ENCODE measurements around the gene DUSP23.

DUSP23 gene

DNA sequence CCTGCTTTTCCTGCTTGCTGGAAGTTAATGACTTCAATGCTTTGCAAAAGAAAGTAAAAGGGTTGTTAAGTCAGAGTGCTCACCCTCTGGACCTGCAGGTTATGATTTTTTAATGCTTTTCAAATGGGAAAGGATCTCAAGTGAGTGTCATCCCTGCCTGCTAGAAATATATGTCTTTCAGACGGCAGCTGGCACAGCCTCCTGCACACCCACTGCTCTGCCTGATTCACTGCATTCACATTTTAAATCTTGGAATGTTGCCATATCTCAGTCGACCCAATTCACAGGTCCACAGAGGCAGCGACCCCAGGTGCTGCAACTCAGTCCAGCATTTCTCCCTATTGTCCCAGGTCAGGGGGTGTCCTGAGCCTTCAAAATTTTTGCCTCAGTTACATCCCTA is 10.7 kb downstream of the DUSP23 start:
- Histone ChIP-seq H3K4me2 (ENCODE audit: low read length) (no peak overlapping the region), H3K4me3 (ENCODE audit: low read depth, low read length, poor library complexity, severe bottlenecking) (no peak overlapping the region), H3F3A (ENCODE audit: insufficient read depth, low read length) (no peaks in the 10 kb centered on the region), H3K9me2 (ENCODE audit: low read depth, low read length) (no peaks in the 10 kb centered on the region), H4K20me1 (ENCODE audit: insufficient read depth, low read length) (no peaks in the 10 kb centered on the region), H3K27ac (ENCODE audit: low read depth, low read length, poor library complexity, severe bottlenecking) (no peak overlapping the region), H3K9ac (ENCODE audit: low read length) (no peak overlapping the region), H3K27me3 (ENCODE audit: insufficient read depth, low read length) (no peaks in the 10 kb centered on the region), H3K9me3 (ENCODE audit: low read length) (no peaks in the 10 kb centered on the region), H3K79me2 (ENCODE audit: insufficient read depth, low read length) (no peaks in the 10 kb centered on the region), H3K4me1 (ENCODE audit: insufficient read depth, low read length, severe bottlenecking) (no peaks in the 10 kb centered on the region), H2AFZ (ENCODE audit: low read length) (no peak overlapping the region), H3K36me3 (ENCODE audit: insufficient read depth, low read length) (no peaks in the 10 kb centered on the region)
- no peak for TF ChIP-seq EZH2 (IDR thresholded peaks at IDR 0.05; ENCODE audit: borderline replicate concordance, low read length)
- TF ChIP-seq, protein P1, sequence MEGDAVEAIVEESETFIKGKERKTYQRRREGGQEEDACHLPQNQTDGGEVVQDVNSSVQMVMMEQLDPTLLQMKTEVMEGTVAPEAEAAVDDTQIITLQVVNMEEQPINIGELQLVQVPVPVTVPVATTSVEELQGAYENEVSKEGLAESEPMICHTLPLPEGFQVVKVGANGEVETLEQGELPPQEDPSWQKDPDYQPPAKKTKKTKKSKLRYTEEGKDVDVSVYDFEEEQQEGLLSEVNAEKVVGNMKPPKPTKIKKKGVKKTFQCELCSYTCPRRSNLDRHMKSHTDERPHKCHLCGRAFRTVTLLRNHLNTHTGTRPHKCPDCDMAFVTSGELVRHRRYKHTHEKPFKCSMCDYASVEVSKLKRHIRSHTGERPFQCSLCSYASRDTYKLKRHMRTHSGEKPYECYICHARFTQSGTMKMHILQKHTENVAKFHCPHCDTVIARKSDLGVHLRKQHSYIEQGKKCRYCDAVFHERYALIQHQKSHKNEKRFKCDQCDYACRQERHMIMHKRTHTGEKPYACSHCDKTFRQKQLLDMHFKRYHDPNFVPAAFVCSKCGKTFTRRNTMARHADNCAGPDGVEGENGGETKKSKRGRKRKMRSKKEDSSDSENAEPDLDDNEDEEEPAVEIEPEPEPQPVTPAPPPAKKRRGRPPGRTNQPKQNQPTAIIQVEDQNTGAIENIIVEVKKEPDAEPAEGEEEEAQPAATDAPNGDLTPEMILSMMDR (IDR thresholded peaks at IDR 0.05; ENCODE audit: low read length), result no peak

DNA sequence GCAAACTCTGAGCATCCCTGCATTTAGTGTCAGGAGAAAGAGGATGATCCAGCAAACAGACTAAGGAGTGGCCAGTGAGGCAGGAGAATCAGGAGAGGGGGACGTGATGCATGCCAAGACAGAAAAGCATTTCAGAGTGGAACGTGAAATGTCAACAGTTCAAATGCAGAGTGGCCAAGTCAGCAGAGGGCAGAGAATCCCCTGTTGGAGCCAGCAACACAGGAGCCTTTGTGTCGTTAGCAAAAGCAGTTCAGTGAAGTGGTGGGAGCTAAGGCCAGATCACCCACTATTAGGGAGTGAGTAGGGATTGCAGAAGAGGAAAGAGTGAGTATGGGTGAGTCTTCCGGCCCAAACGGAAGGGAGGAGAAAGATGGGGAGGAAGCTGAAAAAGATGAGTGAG is 14.8 kb downstream of the DUSP23 start:
- Histone ChIP-seq H3K79me2 (ENCODE audit: insufficient read depth, low read length) (no peaks in the 10 kb centered on the region), H3F3A (ENCODE audit: insufficient read depth, low read length) (no peaks in the 10 kb centered on the region), H3K27me3 (ENCODE audit: insufficient read depth, low read length) (no peaks in the 10 kb centered on the region), H3K4me3 (ENCODE audit: low read depth, low read length, poor library complexity, severe bottlenecking) (no peak overlapping the region), H4K20me1 (ENCODE audit: insufficient read depth, low read length) (no peaks in the 10 kb centered on the region), H3K9ac (ENCODE audit: low read length) (no peak overlapping the region), H3K9me2 (ENCODE audit: low read depth, low read length) (no peaks in the 10 kb centered on the region), H2AFZ (ENCODE audit: low read length) (no peak overlapping the region), H3K27ac (ENCODE audit: low read depth, low read length, poor library complexity, severe bottlenecking) (no peak overlapping the region), H3K4me2 (ENCODE audit: low read length) (no peak overlapping the region), H3K36me3 (ENCODE audit: insufficient read depth, low read length) (no peaks in the 10 kb centered on the region), H3K4me1 (ENCODE audit: insufficient read depth, low read length, severe bottlenecking) (no peaks in the 10 kb centered on the region), H3K9me3 (ENCODE audit: low read length) (no peaks in the 10 kb centered on the region)
- TF ChIP-seq, protein P1 (IDR thresholded peaks at IDR 0.05; ENCODE audit: low read length), result no peak
- no peak for TF ChIP-seq EZH2 (IDR thresholded peaks at IDR 0.05; ENCODE audit: borderline replicate concordance, low read length)

DNA sequence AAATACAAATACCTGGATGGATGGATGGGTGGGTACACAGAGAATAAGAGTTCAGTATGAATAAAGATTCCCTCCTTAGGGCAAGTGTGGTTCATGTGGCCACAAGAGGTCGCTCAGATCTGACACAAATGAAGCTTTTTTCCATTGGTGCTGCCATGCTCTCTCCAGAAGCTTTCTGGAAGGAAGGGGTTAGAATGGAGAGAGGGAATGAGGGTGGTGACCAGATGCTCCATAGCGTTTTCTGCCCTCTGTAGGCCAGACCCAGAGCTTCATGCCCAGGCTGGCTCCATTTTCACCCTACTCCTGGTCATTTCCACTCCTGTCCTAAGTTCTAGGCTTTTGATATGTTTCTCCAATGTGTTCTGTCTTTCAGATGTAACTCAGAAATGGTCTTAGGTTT is 18.1 kb downstream of the DUSP23 start:
- H3K27ac ChIP-seq (ENCODE audit: low read depth, low read length, poor library complexity, severe bottlenecking), result no peak overlapping the region
- no peaks in the 10 kb centered on the region for H3K9me3 ChIP-seq (ENCODE audit: low read length)
- H3K79me2 ChIP-seq (ENCODE audit: insufficient read depth, low read length), result no peaks in the 10 kb centered on the region
- no peak overlapping the region for H3K4me3 ChIP-seq (ENCODE audit: low read depth, low read length, poor library complexity, severe bottlenecking)
- H3K9me2 ChIP-seq (ENCODE audit: low read depth, low read length), result no peaks in the 10 kb centered on the region
- no peak overlapping the region for H3K4me2 ChIP-seq (ENCODE audit: low read length)
- no peaks in the 10 kb centered on the region for H4K20me1 ChIP-seq (ENCODE audit: insufficient read depth, low read length)
- H2AFZ ChIP-seq (ENCODE audit: low read length), result no peak overlapping the region
- no peaks in the 10 kb centered on the region for H3K4me1 ChIP-seq (ENCODE audit: insufficient read depth, low read length, severe bottlenecking)
- H3K27me3 ChIP-seq (ENCODE audit: insufficient read depth, low read length), result no peaks in the 10 kb centered on the region
- no peaks in the 10 kb centered on the region for H3K36me3 ChIP-seq (ENCODE audit: insufficient read depth, low read length)
- TF ChIP-seq, protein P1 (IDR thresholded peaks at IDR 0.05; ENCODE audit: low read length), result peak; percentile 77
- no peak for TF ChIP-seq EZH2 (IDR thresholded peaks at IDR 0.05; ENCODE audit: borderline replicate concordance, low read length)
- H3K9ac ChIP-seq (ENCODE audit: low read length), result no peak overlapping the region
- H3F3A ChIP-seq (ENCODE audit: insufficient read depth, low read length), result no peaks in the 10 kb centered on the region

All from OCI-LY1 (cell line).